ENCODE results near the gene FXYD2. TPM values are rescaled to one million over a fixed set of nuclear protein-coding genes. Genes with fewer than 3 reads are reported as not detected.

Gene FXYD2
- total RNA-seq, 5 donors from 2014 or later (not counting 1 experiment from before 2014, with no cell fraction given), result 4.3 to 26.0 (median 14.7) TPM

GRCh38 chr11:117863383-117863782 lies 38.8 kb upstream of the FXYD2 start:
- Mint-ChIP-seq H3K27me3 (peaks cover 0 to 5% of the 10 kb centered on the region in 2 donors), H3K9me3 (no peaks in the 10 kb centered on the region), H3K4me1 (peaks cover 0 to 4% (median 0%) of the 10 kb centered on the region in 3 donors), H3K4me3 (no peak overlapping the region), H3K27ac (no peak overlapping the region), H3K36me3 (no peaks in the 10 kb centered on the region)
- ATAC-seq (replicated peaks in 1 of 4) (no peak), DNase-seq (no peak)
- Histone ChIP-seq H3K27ac (ENCODE audit: low read length) (no peak overlapping the region), H3K36me3 (ENCODE audit: control insufficient read depth in 2 of 2, extremely low read depth in 1 of 2, insufficient read depth in 1 of 2, low read length in 1 of 2) (no peaks in the 10 kb centered on the region), H3K9me3 (no peaks in the 10 kb centered on the region), H3K4me1 (ENCODE audit: control insufficient read depth in 1 of 2, extremely low read depth in 1 of 2, insufficient read depth in 2 of 2, low read length in 2 of 2) (no peaks in the 10 kb centered on the region), H3K27me3 (replicated peaks in 1 of 2; ENCODE audit: control insufficient read depth in 2 of 2, extremely low read depth in 1 of 2, insufficient read depth in 2 of 2, low read length in 1 of 2) (peaks cover 0 to 28% of the 10 kb centered on the region in 2 experiments), H3K4me3 (ENCODE audit: control insufficient read depth in 1 of 2, extremely low read depth in 1 of 2, low read length in 1 of 2) (no peak overlapping the region)
- CTCF ChIA-PET, result no interaction called here
- POLR2A ChIA-PET, result no interaction called here
- no CpG with 5 or more reads among the region's 1 CpG for WGBS (ENCODE audit: insufficient coverage)

DNA sequence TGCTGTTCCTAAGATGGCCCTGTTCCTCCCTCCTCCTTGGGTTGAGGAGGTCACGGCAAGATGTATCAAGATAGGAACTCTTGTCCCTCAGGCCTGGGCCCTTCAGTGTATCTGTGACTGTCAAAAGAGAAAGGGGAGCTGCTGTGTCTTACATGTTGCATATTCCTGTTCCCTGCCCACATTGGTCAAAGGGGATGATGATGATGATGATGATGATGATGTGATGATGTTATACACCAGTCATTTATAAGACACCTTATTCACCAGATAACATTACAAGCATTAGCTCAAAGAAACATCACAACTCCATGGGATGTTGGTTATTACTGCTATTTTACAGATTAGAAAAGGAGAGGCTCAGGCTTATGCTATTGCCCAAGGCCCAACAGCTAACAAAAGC lies 38.2 kb upstream of the FXYD2 start:
- ChIA-PET CTCF (no interaction called here), POLR2A (no interaction called here)
- Mint-ChIP-seq H3K4me3 (no peak overlapping the region), H3K4me1 (peaks cover 0 to 4% (median 0%) of the 10 kb centered on the region in 3 donors), H3K36me3 (no peaks in the 10 kb centered on the region), H3K27me3 (peaks cover 0 to 2% of the 10 kb centered on the region in 2 donors), H3K9me3 (no peaks in the 10 kb centered on the region), H3K27ac (no peak overlapping the region)
- H3K27me3 ChIP-seq (replicated peaks in 1 of 2; ENCODE audit: control insufficient read depth in 2 of 2, extremely low read depth in 1 of 2, insufficient read depth in 2 of 2, low read length in 1 of 2), result peaks cover 0 to 27% of the 10 kb centered on the region in 2 experiments
- no peak overlapping the region for H3K27ac ChIP-seq (ENCODE audit: low read length)
- no peaks in the 10 kb centered on the region for H3K9me3 ChIP-seq
- WGBS (ENCODE audit: insufficient coverage), result no CpG with 5 or more reads among the region's 1 CpG
- DNase-seq (no peak), ATAC-seq (replicated peaks in 1 of 4) (no peak)
- no peaks in the 10 kb centered on the region for H3K4me1 ChIP-seq (ENCODE audit: control insufficient read depth in 1 of 2, extremely low read depth in 1 of 2, insufficient read depth in 2 of 2, low read length in 2 of 2)
- no peak overlapping the region for H3K4me3 ChIP-seq (ENCODE audit: control insufficient read depth in 1 of 2, extremely low read depth in 1 of 2, low read length in 1 of 2)
- no peaks in the 10 kb centered on the region for H3K36me3 ChIP-seq (ENCODE audit: control insufficient read depth in 2 of 2, extremely low read depth in 1 of 2, insufficient read depth in 1 of 2, low read length in 1 of 2)

DNA sequence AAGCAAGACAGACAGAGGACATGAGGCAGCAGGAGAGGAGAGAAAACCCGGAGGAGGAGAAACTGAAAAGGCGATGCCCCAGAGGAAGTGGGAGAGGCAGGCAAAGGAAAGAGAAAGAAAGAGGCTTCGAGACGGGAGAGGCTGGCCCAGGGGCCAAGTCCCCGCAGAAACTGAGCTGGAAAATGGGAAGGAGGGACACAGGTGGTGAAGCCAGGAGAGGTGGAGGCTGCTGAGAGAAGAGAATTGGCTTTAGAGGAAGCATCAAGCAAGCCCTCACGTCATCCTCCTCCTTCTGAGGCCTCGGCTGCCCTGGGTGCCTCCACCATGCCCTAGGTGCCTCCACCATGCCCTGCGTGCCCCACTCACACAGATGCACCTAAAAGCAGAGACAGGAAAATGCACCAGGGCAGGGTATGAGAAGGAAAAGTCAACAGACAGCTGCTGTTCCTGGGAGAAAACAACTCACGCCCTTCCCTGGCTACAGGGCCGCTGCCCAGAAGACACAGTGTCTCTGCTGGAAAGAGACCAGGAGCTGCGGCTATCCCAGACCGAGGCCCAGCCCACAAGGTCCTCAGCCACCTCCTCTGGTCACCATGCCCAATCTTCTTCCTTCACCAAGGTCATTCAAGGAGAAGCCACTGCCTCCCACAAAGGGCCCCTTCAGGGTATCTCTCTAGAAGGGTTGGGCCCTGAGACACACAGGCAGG lies 37.6 kb upstream of the FXYD2 start:
- H3K9me3 Mint-ChIP-seq, result no peaks in the 10 kb centered on the region
- H3K4me1 ChIP-seq (ENCODE audit: control insufficient read depth in 1 of 2, extremely low read depth in 1 of 2, insufficient read depth in 2 of 2, low read length in 2 of 2), result no peaks in the 10 kb centered on the region
- no peak overlapping the region for H3K4me3 Mint-ChIP-seq
- WGBS (ENCODE audit: insufficient coverage), result 73% methylated on average over 8 of the region's 12 CpGs
- ATAC-seq (replicated peaks in 1 of 4) (no peak), DNase-seq (no peak)
- CTCF ChIA-PET, result no interaction called here
- no peaks in the 10 kb centered on the region for H3K9me3 ChIP-seq
- H3K4me1 Mint-ChIP-seq, result peaks cover 0 to 4% (median 0%) of the 10 kb centered on the region in 3 donors
- POLR2A ChIA-PET, result no interaction called here
- H3K27me3 ChIP-seq (replicated peaks in 1 of 2; ENCODE audit: control insufficient read depth in 2 of 2, extremely low read depth in 1 of 2, insufficient read depth in 2 of 2, low read length in 1 of 2), result peaks cover 0 to 26% of the 10 kb centered on the region in 2 experiments
- H3K27ac Mint-ChIP-seq, result peak overlapping the region in 1 of 2 donors; percentile 33
- peaks cover under 1 to 2% of the 10 kb centered on the region in 2 donors for H3K27me3 Mint-ChIP-seq
- H3K4me3 ChIP-seq (ENCODE audit: control insufficient read depth in 1 of 2, extremely low read depth in 1 of 2, low read length in 1 of 2), result no peak overlapping the region
- no peak overlapping the region for H3K27ac ChIP-seq (ENCODE audit: low read length)
- no peaks in the 10 kb centered on the region for H3K36me3 ChIP-seq (ENCODE audit: control insufficient read depth in 2 of 2, extremely low read depth in 1 of 2, insufficient read depth in 1 of 2, low read length in 1 of 2)
- no peaks in the 10 kb centered on the region for H3K36me3 Mint-ChIP-seq

DNA sequence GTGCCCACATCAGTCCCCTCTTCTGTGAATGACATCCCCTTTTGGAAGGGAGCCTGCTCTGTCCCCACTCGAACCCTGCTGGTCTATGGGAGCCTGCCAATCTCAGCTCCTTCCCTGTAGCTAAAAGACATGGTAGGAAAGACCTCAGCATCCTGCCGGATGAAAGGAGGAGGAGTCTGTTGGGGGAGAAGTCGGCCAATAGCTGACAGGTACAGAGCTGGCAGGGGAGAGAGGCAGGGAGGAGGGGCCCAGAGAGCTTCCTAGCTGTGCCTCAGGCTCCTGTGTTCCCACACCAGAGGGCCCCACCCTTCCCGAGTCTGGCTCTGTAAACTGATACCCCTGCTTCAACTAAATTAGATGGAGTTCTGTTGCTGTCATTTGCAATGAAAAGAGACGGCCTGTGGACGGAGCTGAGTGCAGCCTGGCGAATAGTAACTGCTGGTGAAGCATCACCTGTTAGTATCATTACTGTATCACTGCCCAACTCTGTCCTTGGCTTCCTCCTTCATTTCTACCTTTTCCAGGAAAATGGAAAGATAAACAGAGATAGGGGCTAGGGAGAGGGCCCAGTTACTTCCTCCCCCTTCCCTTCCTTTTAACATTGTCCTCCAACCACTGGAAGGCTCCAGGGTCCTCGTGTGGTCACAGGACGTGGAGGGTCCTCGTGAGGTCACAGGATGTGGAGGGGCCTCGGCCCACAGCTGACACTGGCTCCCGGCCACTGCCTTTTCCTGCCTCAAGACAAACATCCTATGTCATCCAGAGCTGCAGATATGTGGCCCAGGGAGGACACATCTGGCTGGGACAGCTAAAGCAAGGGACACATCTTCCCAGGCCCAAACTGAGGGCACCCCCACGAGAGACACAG lies 36.8 kb upstream of the FXYD2 start:
- POLR2A ChIA-PET, result no interaction called here
- peaks cover 2 to 8% of the 10 kb centered on the region in 2 donors for H3K27me3 Mint-ChIP-seq
- peak overlapping the region in 1 of 2 donors; percentile 33 for H3K27ac Mint-ChIP-seq
- Histone ChIP-seq H3K27ac (ENCODE audit: low read length) (no peak overlapping the region), H3K27me3 (replicated peaks in 1 of 2; ENCODE audit: control insufficient read depth in 2 of 2, extremely low read depth in 1 of 2, insufficient read depth in 2 of 2, low read length in 1 of 2) (peaks cover 0 to 28% of the 10 kb centered on the region in 2 experiments), H3K9me3 (no peaks in the 10 kb centered on the region), H3K36me3 (ENCODE audit: control insufficient read depth in 2 of 2, extremely low read depth in 1 of 2, insufficient read depth in 1 of 2, low read length in 1 of 2) (no peaks in the 10 kb centered on the region), H3K4me3 (ENCODE audit: control insufficient read depth in 1 of 2, extremely low read depth in 1 of 2, low read length in 1 of 2) (no peak overlapping the region), H3K4me1 (ENCODE audit: control insufficient read depth in 1 of 2, extremely low read depth in 1 of 2, insufficient read depth in 2 of 2, low read length in 2 of 2) (no peaks in the 10 kb centered on the region)
- H3K4me3 Mint-ChIP-seq, result no peak overlapping the region
- no peaks in the 10 kb centered on the region for H3K9me3 Mint-ChIP-seq
- DNase-seq, result no peak
- 46% methylated on average over 8 of the region's 13 CpGs for WGBS (ENCODE audit: insufficient coverage)
- ATAC-seq (replicated peaks in 1 of 4), result no peak
- no peaks in the 10 kb centered on the region for H3K36me3 Mint-ChIP-seq
- CTCF ChIA-PET, result no interaction called here
- H3K4me1 Mint-ChIP-seq, result peaks cover 0 to 4% (median 0%) of the 10 kb centered on the region in 3 donors

DNA sequence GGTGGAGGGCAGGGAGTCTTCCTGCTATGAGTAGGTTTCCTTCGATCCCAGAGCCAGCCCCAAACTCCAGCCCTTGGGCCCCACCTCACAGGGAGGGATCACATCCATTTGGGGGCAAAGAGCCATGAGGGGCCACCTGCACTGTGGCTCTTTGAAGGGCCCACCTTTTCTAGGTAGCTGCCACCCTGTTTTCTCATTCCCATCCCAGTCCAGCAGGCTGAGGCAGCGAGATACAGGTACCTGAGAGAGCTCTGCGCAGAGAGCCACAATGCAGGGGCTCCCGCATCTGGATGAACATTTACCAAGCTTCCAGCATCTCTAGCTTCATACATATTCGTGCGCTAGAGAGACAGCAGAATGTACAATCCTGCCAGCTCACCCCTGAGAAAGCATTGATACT lies 35.6 kb upstream of the FXYD2 start:
- Histone ChIP-seq H3K4me1 (ENCODE audit: control insufficient read depth in 1 of 2, extremely low read depth in 1 of 2, insufficient read depth in 2 of 2, low read length in 2 of 2) (no peaks in the 10 kb centered on the region), H3K27me3 (replicated peaks in 1 of 2; ENCODE audit: control insufficient read depth in 2 of 2, extremely low read depth in 1 of 2, insufficient read depth in 2 of 2, low read length in 1 of 2) (peaks cover 0 to 32% of the 10 kb centered on the region in 2 experiments), H3K27ac (ENCODE audit: low read length) (no peak overlapping the region), H3K9me3 (no peaks in the 10 kb centered on the region), H3K4me3 (ENCODE audit: control insufficient read depth in 1 of 2, extremely low read depth in 1 of 2, low read length in 1 of 2) (no peak overlapping the region), H3K36me3 (ENCODE audit: control insufficient read depth in 2 of 2, extremely low read depth in 1 of 2, insufficient read depth in 1 of 2, low read length in 1 of 2) (no peaks in the 10 kb centered on the region)
- peaks cover 6 to 10% of the 10 kb centered on the region in 2 donors for H3K27me3 Mint-ChIP-seq
- ChIA-PET POLR2A (no interaction called here), CTCF (no interaction called here)
- peaks cover 0 to 4% (median 0%) of the 10 kb centered on the region in 3 donors for H3K4me1 Mint-ChIP-seq
- no peaks in the 10 kb centered on the region for H3K36me3 Mint-ChIP-seq
- H3K4me3 Mint-ChIP-seq, result no peak overlapping the region
- DNase-seq (no peak), ATAC-seq (replicated peaks in 1 of 4) (no peak)
- no peaks in the 10 kb centered on the region for H3K9me3 Mint-ChIP-seq
- H3K27ac Mint-ChIP-seq, result no peak overlapping the region
- 67% methylated on average over 5 of the region's 6 CpGs for WGBS (ENCODE audit: insufficient coverage)

- H3K4me1 Mint-ChIP-seq, result peaks cover 0 to 4% (median 0%) of the 10 kb centered on the region in 3 donors
- peaks cover 0 to 32% of the 10 kb centered on the region in 2 experiments for H3K27me3 ChIP-seq (replicated peaks in 1 of 2; ENCODE audit: control insufficient read depth in 2 of 2, extremely low read depth in 1 of 2, insufficient read depth in 2 of 2, low read length in 1 of 2)
- CTCF ChIA-PET, result no interaction called here
- H3K4me3 Mint-ChIP-seq, result no peak overlapping the region
- ATAC-seq (replicated peaks in 1 of 4), result no peak
- no peak overlapping the region for H3K27ac ChIP-seq (ENCODE audit: low read length)
- H3K36me3 ChIP-seq (ENCODE audit: control insufficient read depth in 2 of 2, extremely low read depth in 1 of 2, insufficient read depth in 1 of 2, low read length in 1 of 2), result no peaks in the 10 kb centered on the region
- peaks cover 6 to 12% of the 10 kb centered on the region in 2 donors for H3K27me3 Mint-ChIP-seq
- H3K9me3 ChIP-seq, result no peaks in the 10 kb centered on the region
- H3K36me3 Mint-ChIP-seq, result no peaks in the 10 kb centered on the region
- H3K9me3 Mint-ChIP-seq, result no peaks in the 10 kb centered on the region
- no peak for DNase-seq
- no peaks in the 10 kb centered on the region for H3K4me1 ChIP-seq (ENCODE audit: control insufficient read depth in 1 of 2, extremely low read depth in 1 of 2, insufficient read depth in 2 of 2, low read length in 2 of 2)
- H3K4me3 ChIP-seq (ENCODE audit: control insufficient read depth in 1 of 2, extremely low read depth in 1 of 2, low read length in 1 of 2), result no peak overlapping the region
- POLR2A ChIA-PET, result no interaction called here
- H3K27ac Mint-ChIP-seq, result no peak overlapping the region
- WGBS (ENCODE audit: insufficient coverage), result 67% methylated on average over 1 of the region's 9 CpGs
These were observed 35.1 kb upstream of the FXYD2 start for GRCh38 chr11:117859488-117860112.

Data from T-cell (primary cell).